Measurements from ENCODE around the gene EHBP1.
"Not testable (repeated sequence)": the region's sequence is repeated elsewhere in the genome, so short reads cannot be mapped to it uniquely, and the experiment has no call there.

EHBP1 gene

GRCh38 chr2:62705859-62706720 lies 577 bp downstream of the EHBP1 start:
- peak; percentile 67 for DNase-seq (ENCODE audit: low read depth)

DNA sequence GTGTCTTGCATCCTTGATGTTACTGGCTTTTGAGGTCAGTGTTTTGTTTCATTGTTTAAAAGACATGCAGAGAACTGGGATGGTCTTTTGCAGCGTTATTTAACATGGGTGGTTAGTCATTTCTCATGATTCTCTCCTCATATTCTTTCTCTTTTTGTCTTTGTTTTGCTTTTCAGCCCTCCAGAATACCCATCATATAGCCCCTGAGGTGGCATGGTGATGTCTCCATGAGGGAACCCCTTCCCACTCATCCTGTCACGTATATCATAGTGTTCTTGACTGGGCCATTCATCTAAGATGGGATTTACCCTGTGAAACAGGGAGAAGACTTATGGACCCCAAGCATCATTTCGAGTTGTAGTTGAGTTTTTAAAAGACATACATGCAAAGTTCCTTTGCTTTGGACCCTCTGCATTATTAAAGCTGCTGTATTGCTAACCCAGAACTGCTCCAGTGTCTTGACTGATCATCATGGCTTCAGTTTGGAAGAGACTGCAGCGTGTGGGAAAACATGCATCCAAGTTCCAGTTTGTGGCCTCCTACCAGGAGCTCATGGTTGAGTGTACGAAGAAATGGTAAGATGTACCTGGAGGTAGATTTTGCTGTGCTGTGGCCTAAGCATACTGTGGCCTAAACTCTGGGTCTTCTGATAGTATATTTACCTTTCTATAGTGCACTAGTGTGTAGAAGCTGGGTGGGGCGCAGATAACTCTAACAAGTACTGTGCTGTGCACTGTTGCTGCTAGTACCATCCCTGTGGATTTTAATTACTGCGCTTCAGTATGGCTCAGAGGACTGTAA lies 1.4 kb downstream of the EHBP1 start:
- DNase-seq (ENCODE audit: low read depth) = no peak

GRCh38 chr2:62708751-62709150 lies 3.2 kb downstream of the EHBP1 start:
- no peak for DNase-seq (ENCODE audit: low read depth)

DNA sequence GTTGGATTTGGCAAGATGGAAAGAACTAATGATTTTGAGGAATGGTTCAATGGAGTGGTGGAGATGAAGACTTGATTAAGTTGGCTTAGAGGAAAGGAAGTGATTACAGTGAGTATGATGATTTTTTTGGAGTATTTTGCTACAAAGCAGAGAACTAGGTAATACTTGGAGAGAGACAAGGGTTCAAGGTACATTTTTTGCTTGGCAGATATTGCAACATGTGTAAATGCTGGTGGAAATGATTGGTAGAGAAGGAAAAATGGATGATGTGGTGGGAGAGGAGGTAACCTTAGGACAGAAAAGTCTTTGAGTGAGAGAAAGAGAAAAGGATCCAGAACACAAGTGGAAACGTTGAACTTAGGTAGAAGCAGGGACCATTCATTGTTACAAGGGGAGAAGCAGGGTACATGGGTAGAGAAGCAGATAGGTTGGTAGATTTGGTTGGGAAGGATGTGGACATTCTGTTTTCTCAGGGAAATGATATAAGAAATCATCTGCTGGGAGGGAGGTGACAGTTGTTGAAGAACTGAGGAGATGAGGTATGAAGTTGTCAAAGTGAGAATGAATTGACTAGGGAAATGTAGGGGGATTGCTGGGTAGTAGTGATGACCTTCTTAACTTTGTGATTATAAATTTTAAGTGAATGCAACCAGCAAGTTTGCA lies 6.5 kb downstream of the EHBP1 start:
- DNase-seq (ENCODE audit: low read depth) = no peak

- DNase-seq (ENCODE audit: low read depth) = not testable (repeated sequence)
These were observed 7.7 kb downstream of the EHBP1 start for GRCh38 chr2:62713196-62713595.

DNA sequence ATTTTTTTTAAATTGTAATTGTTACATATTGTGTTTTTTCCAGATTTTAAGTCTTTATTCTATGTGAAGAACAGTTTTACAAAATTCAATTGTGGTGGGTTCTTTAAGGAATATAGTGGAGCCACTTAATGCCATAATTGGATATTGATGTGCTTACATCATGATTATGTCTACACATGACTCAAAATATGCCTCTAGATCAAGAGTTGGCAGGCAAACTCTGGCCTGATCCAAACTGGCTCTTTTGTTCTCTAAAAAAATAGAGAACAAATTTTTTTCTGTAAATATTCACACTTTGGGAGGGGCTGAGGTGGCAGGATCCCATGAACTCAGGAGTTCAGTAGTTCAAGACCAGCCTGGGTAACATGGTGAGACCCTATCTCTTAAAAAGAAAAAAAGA lies 8.3 kb downstream of the EHBP1 start:
- no peak for DNase-seq (ENCODE audit: low read depth)

DNA sequence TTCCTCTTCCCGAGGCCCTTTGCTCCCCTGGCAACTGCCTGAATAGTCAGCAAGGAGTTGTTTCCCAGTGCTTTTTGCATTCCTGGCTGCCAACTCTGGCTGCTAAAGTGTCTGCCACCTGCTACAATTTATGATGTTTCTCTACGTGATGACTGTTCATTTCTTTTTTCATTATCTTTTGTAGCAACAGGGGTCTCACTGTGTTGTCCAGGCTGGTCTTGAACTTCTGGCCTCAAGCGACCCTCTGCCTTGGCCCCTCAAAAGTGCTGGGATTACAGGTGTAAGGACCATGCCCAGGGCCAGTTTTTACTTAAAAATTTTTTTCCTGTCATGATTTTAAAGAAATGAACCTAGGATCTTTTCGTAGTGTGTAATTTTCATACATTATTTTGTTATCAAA lies 11.3 kb downstream of the EHBP1 start:
- no peak for DNase-seq (ENCODE audit: low read depth)

GRCh38 chr2:62717503-62718081 lies 12.1 kb downstream of the EHBP1 start:
- no peak for DNase-seq (ENCODE audit: low read depth)

DNA sequence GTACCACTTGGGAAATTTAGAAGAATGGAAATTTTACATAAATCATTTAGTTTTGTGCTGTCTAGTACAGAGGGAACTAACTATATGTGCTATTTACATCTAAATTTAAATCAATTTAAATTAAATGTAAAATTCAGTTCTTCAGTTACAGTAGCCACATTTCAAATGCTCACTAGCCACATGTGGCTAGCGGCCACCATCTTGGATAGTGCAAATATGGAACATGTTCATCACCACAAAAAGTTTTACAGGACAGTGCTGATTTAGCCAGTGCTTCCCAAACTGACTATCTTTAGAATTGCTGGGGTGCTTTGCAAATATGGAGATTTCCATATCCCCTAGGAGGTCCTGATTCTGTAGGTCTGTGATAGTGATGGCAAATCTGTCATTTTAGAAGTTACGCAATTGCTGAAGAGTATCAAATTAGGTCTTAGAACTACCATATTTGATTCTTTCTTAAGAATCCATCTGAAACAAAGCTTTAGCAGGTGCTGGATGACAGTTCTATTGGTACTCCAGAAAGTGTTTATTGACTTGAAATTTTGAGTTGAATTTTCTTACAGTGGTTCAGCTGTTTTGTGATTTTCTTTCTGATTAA lies 12.8 kb downstream of the EHBP1 start:
- no peak for DNase-seq (ENCODE audit: low read depth)

DNA sequence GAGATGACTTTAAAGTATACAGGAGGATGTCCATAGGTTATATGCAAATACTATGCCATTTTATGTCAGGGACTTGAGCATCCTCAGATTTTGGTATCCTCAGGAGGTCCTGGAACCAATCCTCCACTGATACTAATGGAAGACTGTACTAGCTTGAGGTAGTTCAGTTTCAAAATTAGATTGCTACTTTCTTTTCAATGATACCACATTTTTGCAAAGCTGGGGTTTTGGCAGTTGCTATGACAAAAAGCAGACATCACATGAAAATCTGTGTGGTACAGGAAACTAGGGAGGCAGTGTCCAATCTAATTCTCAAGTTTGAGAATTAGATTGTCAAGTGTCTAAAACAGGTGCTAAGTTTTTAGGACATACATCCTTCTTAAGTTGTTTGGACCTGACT lies 14.2 kb downstream of the EHBP1 start:
- DNase-seq (ENCODE audit: low read depth) = no peak

- no peak for DNase-seq (ENCODE audit: low read depth)
These were observed 17.2 kb downstream of the EHBP1 start for GRCh38 chr2:62722679-62723078.

GRCh38 chr2:62723253-62723652 lies 17.7 kb downstream of the EHBP1 start:
- peak; percentile 16 for DNase-seq (ENCODE audit: low read depth)

DNA sequence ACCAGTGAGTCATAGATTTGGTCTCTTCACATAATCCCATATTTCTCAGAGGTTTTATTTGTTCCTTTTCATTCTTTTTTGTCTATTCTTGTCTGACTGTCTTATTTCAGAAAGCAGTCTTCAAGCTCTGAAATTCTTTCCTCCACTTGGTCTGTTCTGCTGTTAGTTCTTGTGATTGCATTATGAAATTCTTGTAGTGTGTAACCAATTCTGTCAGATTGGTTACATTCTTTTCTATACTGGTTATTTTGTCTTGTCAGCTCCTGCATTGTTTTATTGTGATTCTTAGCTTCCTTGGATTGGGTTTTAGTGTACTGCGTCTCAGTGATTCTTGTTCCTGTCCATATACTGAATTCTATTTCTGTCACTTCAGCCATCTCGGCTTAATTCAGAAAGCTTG lies 18.6 kb downstream of the EHBP1 start:
- DNase-seq (ENCODE audit: low read depth) = peak; percentile 46

DNA sequence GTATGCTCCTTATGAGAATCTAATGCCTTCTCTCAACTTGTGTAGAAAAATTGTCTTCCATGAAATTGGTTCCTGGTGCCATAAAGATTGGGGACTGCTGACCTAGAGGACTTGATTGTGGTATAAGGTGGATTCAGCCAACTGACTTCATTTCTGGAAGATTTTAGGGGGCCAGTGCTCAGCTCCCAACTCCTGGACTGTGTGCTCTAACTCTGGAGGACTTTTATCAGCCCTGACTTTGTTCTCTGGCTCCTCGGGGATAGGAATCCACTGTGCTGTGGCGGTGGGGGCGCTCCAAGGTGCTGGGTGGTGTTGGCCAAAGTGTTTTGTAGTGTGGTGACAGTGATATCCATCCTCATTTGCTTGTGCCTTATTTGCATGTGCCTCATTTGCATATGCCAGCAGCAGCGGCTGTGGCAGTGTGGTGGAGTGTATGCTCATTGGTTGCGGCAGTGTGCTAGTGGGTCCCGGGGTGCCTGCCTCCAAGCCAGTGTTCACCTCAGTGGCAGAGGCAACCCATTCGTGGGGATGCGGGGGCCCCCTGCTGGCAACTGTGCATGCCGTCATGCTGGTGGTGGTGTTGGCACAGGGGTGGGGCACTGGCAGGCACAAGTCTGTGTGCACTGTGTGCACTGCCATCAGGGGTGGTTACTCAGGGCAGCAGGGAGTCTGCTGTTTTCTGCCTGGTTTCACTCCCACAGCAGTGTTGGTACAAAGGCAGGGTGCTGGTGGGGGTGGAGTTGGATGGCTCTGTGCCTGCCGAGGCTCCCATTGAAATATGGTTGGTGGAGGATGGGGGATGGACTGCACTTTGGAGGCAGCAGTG lies 19.6 kb downstream of the EHBP1 start:
- DNase-seq (ENCODE audit: low read depth) = peak; percentile 9

DNA sequence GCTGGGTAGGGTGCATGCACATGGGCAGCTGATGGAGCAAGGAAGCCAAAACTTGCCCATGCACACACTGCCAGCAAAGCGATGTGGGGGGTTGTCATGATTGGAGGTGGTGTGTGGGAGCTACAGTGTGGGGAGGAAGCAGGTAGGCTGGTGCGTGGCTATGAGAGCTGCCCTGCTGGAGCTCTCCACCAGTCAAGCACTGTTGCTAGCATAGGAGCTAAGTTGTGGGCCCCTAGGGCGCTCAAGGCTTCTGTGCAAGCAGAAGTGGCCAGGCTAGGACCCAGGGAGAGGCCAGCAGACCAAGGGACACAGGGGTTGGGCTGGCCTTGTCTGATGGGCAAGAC lies 20.2 kb downstream of the EHBP1 start:
- DNase-seq (ENCODE audit: low read depth) = no peak

GRCh38 chr2:62727259-62727867 lies 21.9 kb downstream of the EHBP1 start:
- no peak for DNase-seq (ENCODE audit: low read depth)

GRCh38 chr2:62727876-62728566 lies 22.5 kb downstream of the EHBP1 start:
- no peak for DNase-seq (ENCODE audit: low read depth)

- no peak for DNase-seq (ENCODE audit: low read depth)
These were observed 25.8 kb downstream of the EHBP1 start for GRCh38 chr2:62731275-62731674.

DNA sequence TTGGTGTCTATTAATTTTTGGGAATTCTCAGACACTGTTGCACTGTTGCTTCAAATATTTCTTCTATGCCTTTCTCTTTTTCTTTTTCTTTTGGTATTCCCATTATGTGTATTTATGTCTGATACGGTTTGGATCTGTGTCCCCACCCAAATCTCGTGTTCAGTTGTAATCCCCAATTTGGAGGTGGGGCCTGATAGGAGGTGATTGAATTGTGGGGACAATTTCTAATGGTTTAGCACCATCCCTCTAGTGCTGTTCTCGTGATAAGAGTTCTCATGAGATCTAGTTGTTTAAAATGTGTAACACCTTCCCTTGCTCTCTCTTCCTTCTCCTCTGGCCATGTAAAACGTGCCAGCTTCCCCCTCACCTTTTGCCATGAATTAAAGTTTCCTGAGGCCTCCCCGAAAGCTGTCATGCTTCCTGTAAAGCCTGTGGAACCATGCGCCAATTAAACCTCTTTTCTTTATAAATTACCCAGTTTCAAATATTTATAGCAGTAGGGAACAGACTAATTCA lies 26.8 kb downstream of the EHBP1 start:
- no peak for DNase-seq (ENCODE audit: low read depth)

DNA sequence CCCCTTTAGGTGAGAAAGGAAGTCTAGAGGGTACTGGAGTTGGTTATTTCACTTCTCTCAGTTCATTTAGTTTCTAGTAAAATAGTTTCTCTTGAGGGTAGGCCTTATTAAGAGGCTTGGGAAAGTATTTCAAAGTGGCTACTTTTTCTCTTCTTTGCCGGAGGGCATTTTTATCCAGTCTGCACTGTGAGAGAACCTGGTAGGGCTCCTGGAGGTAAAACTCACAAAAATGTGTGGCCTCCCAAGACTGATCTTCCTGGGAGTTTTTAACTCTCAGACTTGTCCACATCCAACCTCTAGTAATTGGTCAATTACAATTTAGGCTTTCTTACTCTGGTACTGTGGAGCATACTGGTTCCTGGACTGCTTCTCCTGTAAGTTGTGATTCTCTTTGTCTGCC lies 28.0 kb downstream of the EHBP1 start:
- peak; percentile 28 for DNase-seq (ENCODE audit: low read depth)

All from EH (cell line).